SK-N-DZ (cell line): ENCODE results near the gene EZH2.
A peak's percentile ranks its signal among the peaks of the same experiment; 100 is the strongest.

Experiments
- DNase-seq: peaks from one replicate; pipeline ENCODE4 v3.0.0-alpha.2; 2015; ENCODE audit warnings: low spot score

Gene EZH2

GRCh38 chr7:148901178-148901577 is 17.1 kb upstream of the EZH2 start:
- DNase-seq, result no peak

GRCh38 chr7:148898845-148899484 is 14.9 kb upstream of the EZH2 start:
- DNase-seq, result no peak

GRCh38 chr7:148894591-148894990 is 10.5 kb upstream of the EZH2 start:
- no peak for DNase-seq

- DNase-seq, result no peak
These were observed 9.0 kb upstream of the EZH2 start for GRCh38 chr7:148893071-148893470.

GRCh38 chr7:148888300-148888699 is 4.2 kb upstream of the EZH2 start:
- no peak for DNase-seq

GRCh38 chr7:148886844-148887243 is 2.8 kb upstream of the EZH2 start:
- DNase-seq, result no peak

- DNase-seq, result peak; percentile 91
These were observed 370 bp upstream of the EZH2 start for GRCh38 chr7:148884299-148885022.

GRCh38 chr7:148883266-148884048 is 634 bp downstream of the EZH2 start:
- DNase-seq, result peak; percentile 51

GRCh38 chr7:148882841-148883265 is 1.2 kb downstream of the EZH2 start:
- no peak for DNase-seq

- DNase-seq, result no peak
These were observed 1.9 kb downstream of the EZH2 start for GRCh38 chr7:148882192-148882591.

GRCh38 chr7:148878317-148878716 is 5.8 kb downstream of the EZH2 start:
- no peak for DNase-seq

GRCh38 chr7:148877517-148877916 is 6.6 kb downstream of the EZH2 start:
- no peak for DNase-seq

GRCh38 chr7:148872188-148872587 is 11.9 kb downstream of the EZH2 start:
- DNase-seq, result no peak

GRCh38 chr7:148871551-148871950 is 12.5 kb downstream of the EZH2 start:
- DNase-seq, result no peak

- DNase-seq, result no peak
These were observed 13.1 kb downstream of the EZH2 start for GRCh38 chr7:148871030-148871429.

- DNase-seq, result no peak
These were observed 15.8 kb downstream of the EZH2 start for GRCh38 chr7:148868378-148868674.

GRCh38 chr7:148867596-148868377 is 16.3 kb downstream of the EZH2 start:
- no peak for DNase-seq

- DNase-seq, result no peak
These were observed 17.7 kb downstream of the EZH2 start for GRCh38 chr7:148866362-148866761.

- DNase-seq, result no peak
These were observed 18.8 kb downstream of the EZH2 start for GRCh38 chr7:148865283-148865682.

GRCh38 chr7:148863324-148863723 is 20.8 kb downstream of the EZH2 start:
- DNase-seq, result peak; percentile 38

GRCh38 chr7:148862481-148862880 is 21.6 kb downstream of the EZH2 start:
- no peak for DNase-seq

GRCh38 chr7:148858489-148858888 is 25.6 kb downstream of the EZH2 start:
- no peak for DNase-seq
